Neuron (in vitro differentiated cells): ENCODE results near the gene TEAD1.

ENCODE experiments used
- H2AFZ ChIP-seq: one replicate; pipeline ENCODE4 v1.6.1; 2013; ENCODE audit warnings: low read depth, mild to moderate bottlenecking, inconsistent platforms, low read length, moderate library complexity
- H3K27me3 ChIP-seq: one replicate; pipeline ENCODE4 v1.6.1; 2013; ENCODE audit warnings: low read length; ENCODE audit not compliant: insufficient read depth
- H3K36me3 ChIP-seq: one replicate; pipeline ENCODE4 v1.6.1; 2013; ENCODE audit warnings: low read length; ENCODE audit not compliant: insufficient read depth
- H3K4me1 ChIP-seq: one replicate; pipeline ENCODE4 v1.6.1; 2013; ENCODE audit warnings: low read length; ENCODE audit not compliant: insufficient read depth
- H3K4me3 ChIP-seq: 2 replicates; pipeline ENCODE4 v1.5.1; 2013; ENCODE audit warnings: mild to moderate bottlenecking, low read length, moderate library complexity
- H3K9me3 ChIP-seq: one replicate; pipeline ENCODE4 v1.6.1; 2013; ENCODE audit warnings: low read length

Gene TEAD1

GRCh38 chr11:12922418-12922817 lies 248.2 kb downstream of the TEAD1 start:
- H3K36me3 ChIP-seq, result peaks cover 26% of the 10 kb centered on the region

GRCh38 chr11:12922980-12923507 lies 248.8 kb downstream of the TEAD1 start:
- Histone ChIP-seq H3K4me1 (no peaks in the 10 kb centered on the region), H2AFZ (no peak overlapping the region), H3K4me3 (no peak overlapping the region), H3K36me3 (peaks cover 26% of the 10 kb centered on the region), H3K9me3 (no peaks in the 10 kb centered on the region), H3K27me3 (no peaks in the 10 kb centered on the region)

More at GRCh38 chr11:12922418-12922817, 248.2 kb downstream of the TEAD1 start:
- Histone ChIP-seq H3K9me3 (no peaks in the 10 kb centered on the region), H3K4me1 (no peaks in the 10 kb centered on the region), H3K27me3 (no peaks in the 10 kb centered on the region), H3K4me3 (no peak overlapping the region), H2AFZ (no peak overlapping the region)

- no peaks in the 10 kb centered on the region for H3K9me3 ChIP-seq
- H3K4me1 ChIP-seq, result no peaks in the 10 kb centered on the region
- H2AFZ ChIP-seq, result no peak overlapping the region
- H3K36me3 ChIP-seq, result peaks cover 30% of the 10 kb centered on the region
- no peak overlapping the region for H3K4me3 ChIP-seq
- H3K27me3 ChIP-seq, result no peaks in the 10 kb centered on the region
Measured at GRCh38 chr11:12924650-12925049, 250.4 kb downstream of the TEAD1 start.

GRCh38 chr11:12925520-12925919 lies 251.3 kb downstream of the TEAD1 start:
- Histone ChIP-seq H3K4me1 (no peaks in the 10 kb centered on the region), H3K9me3 (no peaks in the 10 kb centered on the region), H2AFZ (no peak overlapping the region), H3K36me3 (peaks cover 38% of the 10 kb centered on the region), H3K4me3 (no peak overlapping the region), H3K27me3 (no peaks in the 10 kb centered on the region)

GRCh38 chr11:12927221-12927620 lies 253.0 kb downstream of the TEAD1 start:
- Histone ChIP-seq H3K4me1 (no peaks in the 10 kb centered on the region), H3K4me3 (no peak overlapping the region), H3K27me3 (no peaks in the 10 kb centered on the region), H3K9me3 (no peaks in the 10 kb centered on the region), H3K36me3 (peaks cover 54% of the 10 kb centered on the region), H2AFZ (no peak overlapping the region)

GRCh38 chr11:12927886-12928285 lies 253.7 kb downstream of the TEAD1 start:
- Histone ChIP-seq H3K4me3 (no peak overlapping the region), H3K36me3 (peaks cover 60% of the 10 kb centered on the region), H3K4me1 (no peaks in the 10 kb centered on the region), H3K27me3 (no peaks in the 10 kb centered on the region), H2AFZ (no peak overlapping the region), H3K9me3 (peaks cover under 1% of the 10 kb centered on the region)

- no peaks in the 10 kb centered on the region for H3K27me3 ChIP-seq
- H3K9me3 ChIP-seq, result peaks cover 6% of the 10 kb centered on the region
- H3K36me3 ChIP-seq, result peaks cover 55% of the 10 kb centered on the region
- no peak overlapping the region for H2AFZ ChIP-seq
- H3K4me1 ChIP-seq, result no peaks in the 10 kb centered on the region
- H3K4me3 ChIP-seq, result no peak overlapping the region
Measured at GRCh38 chr11:12930850-12931249, 256.6 kb downstream of the TEAD1 start.

GRCh38 chr11:12932485-12932884 lies 258.3 kb downstream of the TEAD1 start:
- H2AFZ ChIP-seq, result no peak overlapping the region
- no peak overlapping the region for H3K4me3 ChIP-seq
- H3K9me3 ChIP-seq, result peaks cover 6% of the 10 kb centered on the region
- H3K36me3 ChIP-seq, result peaks cover 58% of the 10 kb centered on the region
- H3K4me1 ChIP-seq, result no peaks in the 10 kb centered on the region
- H3K27me3 ChIP-seq, result no peaks in the 10 kb centered on the region

GRCh38 chr11:12936200-12936599 lies 262.0 kb downstream of the TEAD1 start:
- no peak overlapping the region for H2AFZ ChIP-seq
- H3K4me1 ChIP-seq, result no peaks in the 10 kb centered on the region
- peaks cover 75% of the 10 kb centered on the region for H3K36me3 ChIP-seq
- H3K4me3 ChIP-seq, result no peak overlapping the region
- H3K9me3 ChIP-seq, result peaks cover 6% of the 10 kb centered on the region
- H3K27me3 ChIP-seq, result no peaks in the 10 kb centered on the region

GRCh38 chr11:12938590-12939247 lies 264.5 kb downstream of the TEAD1 start:
- H2AFZ ChIP-seq, result no peak overlapping the region
- no peak overlapping the region for H3K4me3 ChIP-seq
- no peaks in the 10 kb centered on the region for H3K4me1 ChIP-seq
- no peaks in the 10 kb centered on the region for H3K9me3 ChIP-seq
- H3K36me3 ChIP-seq, result peaks cover 75% of the 10 kb centered on the region
- no peaks in the 10 kb centered on the region for H3K27me3 ChIP-seq

GRCh38 chr11:12941671-12942070 lies 267.4 kb downstream of the TEAD1 start:
- Histone ChIP-seq H2AFZ (no peak overlapping the region), H3K36me3 (peaks cover 62% of the 10 kb centered on the region), H3K9me3 (no peaks in the 10 kb centered on the region), H3K27me3 (no peaks in the 10 kb centered on the region), H3K4me1 (no peaks in the 10 kb centered on the region), H3K4me3 (no peak overlapping the region)

- Histone ChIP-seq H3K4me3 (no peak overlapping the region), H3K9me3 (no peaks in the 10 kb centered on the region), H2AFZ (no peak overlapping the region), H3K36me3 (peaks cover 58% of the 10 kb centered on the region), H3K27me3 (no peaks in the 10 kb centered on the region), H3K4me1 (no peaks in the 10 kb centered on the region)
Measured at GRCh38 chr11:12942157-12942556, 267.9 kb downstream of the TEAD1 start.

GRCh38 chr11:12943311-12943710 lies 269.1 kb downstream of the TEAD1 start:
- no peak overlapping the region for H2AFZ ChIP-seq

GRCh38 chr11:12944889-12945288 lies 270.7 kb downstream of the TEAD1 start:
- Histone ChIP-seq H3K36me3 (peaks cover 31% of the 10 kb centered on the region), H3K4me3 (no peak overlapping the region), H3K4me1 (no peaks in the 10 kb centered on the region), H2AFZ (no peak overlapping the region), H3K9me3 (no peaks in the 10 kb centered on the region), H3K27me3 (no peaks in the 10 kb centered on the region)

More at GRCh38 chr11:12943311-12943710, 269.1 kb downstream of the TEAD1 start:
- Histone ChIP-seq H3K4me1 (no peaks in the 10 kb centered on the region), H3K9me3 (no peaks in the 10 kb centered on the region), H3K4me3 (no peak overlapping the region), H3K27me3 (no peaks in the 10 kb centered on the region), H3K36me3 (peaks cover 47% of the 10 kb centered on the region)
